ENCODE measurements around the gene PSAPL1. TPM values are rescaled to one million over a fixed set of nuclear protein-coding genes. Genes with fewer than 3 reads are reported as not detected.
A peak's percentile ranks its signal among the peaks of the same experiment; 100 is the strongest.

The PSAPL1 gene
- total RNA-seq, 1 experiment from 2014 or later = not detected

DNA sequence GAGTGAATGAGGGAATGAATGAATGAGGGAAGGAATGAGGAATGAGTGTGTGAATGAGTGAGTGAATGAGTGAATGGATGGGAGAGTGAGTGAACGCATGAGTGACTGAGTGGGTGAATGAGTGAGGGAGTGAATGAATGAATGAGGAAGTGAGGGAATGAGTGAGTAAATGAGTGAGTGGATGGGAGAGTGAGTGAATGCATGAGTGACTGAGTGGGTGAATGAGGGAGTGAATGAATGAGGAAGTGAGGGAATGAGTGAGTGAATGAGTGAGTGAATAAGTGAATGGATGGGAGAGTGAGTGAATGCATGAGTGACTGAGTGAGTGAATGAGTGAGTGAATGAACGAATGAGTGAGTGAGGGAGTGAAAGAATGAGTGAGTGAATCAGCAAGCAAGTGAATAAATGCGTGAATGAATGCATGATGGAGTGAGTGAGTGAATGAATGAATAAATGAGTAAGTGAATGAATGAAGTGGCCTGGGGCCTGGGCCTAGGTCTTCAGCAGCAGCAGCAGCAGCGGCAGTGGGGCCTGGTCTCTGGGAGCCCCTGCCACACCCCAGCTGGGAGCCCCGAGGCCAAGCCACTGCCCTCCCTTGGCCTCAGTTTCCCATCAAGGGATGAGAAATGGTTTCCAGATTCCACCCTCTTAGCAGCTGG is 16.2 kb upstream of the PSAPL1 start:
- ATAC-seq = no peak
- no peaks in the 10 kb centered on the region for H3K4me1 ChIP-seq (ENCODE audit: control insufficient read depth, insufficient read depth, low read length)
- ChIA-PET CTCF (no interaction called here), POLR2A (no interaction called here)
- in situ Hi-C loops (cut with HindIII; ENCODE audit: low pct_unique_long_range_greater_than_20kb, low sequenced_read_pairs) = no loop called here
- no peak overlapping the region for H3K27ac ChIP-seq (ENCODE audit: low read length)
- no peaks in the 10 kb centered on the region for H3K27me3 ChIP-seq (ENCODE audit: control insufficient read depth, insufficient read depth, low read length)
- TF ChIP-seq POLR2AphosphoS5 (IDR thresholded peaks at IDR 0.05; ENCODE audit: low read depth, low read length) (no peak), TCF7L2 (IDR thresholded peaks at IDR 0.05; ENCODE audit: low read depth, low read length) (no peak), CTCF (IDR thresholded peaks at IDR 0.05) (no peak), SIN3A (IDR thresholded peaks at IDR 0.05; ENCODE audit: borderline replicate concordance, insufficient read depth, low read depth, low read length) (no peak)
- TF ChIP-seq, protein P1, sequence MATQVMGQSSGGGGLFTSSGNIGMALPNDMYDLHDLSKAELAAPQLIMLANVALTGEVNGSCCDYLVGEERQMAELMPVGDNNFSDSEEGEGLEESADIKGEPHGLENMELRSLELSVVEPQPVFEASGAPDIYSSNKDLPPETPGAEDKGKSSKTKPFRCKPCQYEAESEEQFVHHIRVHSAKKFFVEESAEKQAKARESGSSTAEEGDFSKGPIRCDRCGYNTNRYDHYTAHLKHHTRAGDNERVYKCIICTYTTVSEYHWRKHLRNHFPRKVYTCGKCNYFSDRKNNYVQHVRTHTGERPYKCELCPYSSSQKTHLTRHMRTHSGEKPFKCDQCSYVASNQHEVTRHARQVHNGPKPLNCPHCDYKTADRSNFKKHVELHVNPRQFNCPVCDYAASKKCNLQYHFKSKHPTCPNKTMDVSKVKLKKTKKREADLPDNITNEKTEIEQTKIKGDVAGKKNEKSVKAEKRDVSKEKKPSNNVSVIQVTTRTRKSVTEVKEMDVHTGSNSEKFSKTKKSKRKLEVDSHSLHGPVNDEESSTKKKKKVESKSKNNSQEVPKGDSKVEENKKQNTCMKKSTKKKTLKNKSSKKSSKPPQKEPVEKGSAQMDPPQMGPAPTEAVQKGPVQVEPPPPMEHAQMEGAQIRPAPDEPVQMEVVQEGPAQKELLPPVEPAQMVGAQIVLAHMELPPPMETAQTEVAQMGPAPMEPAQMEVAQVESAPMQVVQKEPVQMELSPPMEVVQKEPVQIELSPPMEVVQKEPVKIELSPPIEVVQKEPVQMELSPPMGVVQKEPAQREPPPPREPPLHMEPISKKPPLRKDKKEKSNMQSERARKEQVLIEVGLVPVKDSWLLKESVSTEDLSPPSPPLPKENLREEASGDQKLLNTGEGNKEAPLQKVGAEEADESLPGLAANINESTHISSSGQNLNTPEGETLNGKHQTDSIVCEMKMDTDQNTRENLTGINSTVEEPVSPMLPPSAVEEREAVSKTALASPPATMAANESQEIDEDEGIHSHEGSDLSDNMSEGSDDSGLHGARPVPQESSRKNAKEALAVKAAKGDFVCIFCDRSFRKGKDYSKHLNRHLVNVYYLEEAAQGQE (IDR thresholded peaks at IDR 0.05; ENCODE audit: insufficient read depth in 1 of 2, low read depth in 2 of 2, low read length in 1 of 2) = no peak
- H3K36me3 ChIP-seq (ENCODE audit: control insufficient read depth, insufficient read depth, low read length) = no peaks in the 10 kb centered on the region
- BruUV-seq (replicated peaks) = no TSS peak
- H3K4me3 ChIP-seq (ENCODE audit: low read depth in 2 of 2, low read length in 2 of 2) = no peak overlapping the region
- no peaks in the 10 kb centered on the region for H3K9me3 ChIP-seq (ENCODE audit: control insufficient read depth, insufficient read depth, low read depth, low read length)
- intact Hi-C loops (cut with micrococcal nuclease; ENCODE audit: unreplicated experiment) = no loop called here
- no peak for DNase-seq (ENCODE audit: low read depth, low spot score)

DNA sequence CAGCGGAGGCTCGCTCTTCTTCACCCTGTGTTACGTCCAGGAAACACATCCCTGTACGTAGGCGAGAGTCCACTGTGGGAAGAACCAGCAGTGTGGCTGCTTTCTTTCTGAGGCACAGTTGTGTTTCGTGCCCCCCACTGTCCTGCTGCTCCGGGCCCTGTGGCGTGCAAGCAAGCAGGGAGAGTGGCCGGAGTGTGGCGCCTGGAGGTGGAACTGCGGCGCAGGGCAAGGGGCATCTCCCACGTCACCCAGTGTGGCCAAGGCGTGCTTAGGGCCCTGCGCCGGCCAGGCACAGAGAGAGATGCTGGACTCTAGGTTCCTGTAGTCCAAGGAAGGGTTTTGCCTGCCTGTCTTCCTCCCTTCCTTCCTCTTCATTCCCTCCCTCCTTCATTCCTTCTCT is 13.3 kb upstream of the PSAPL1 start:
- BruUV-seq (replicated peaks) = no TSS peak
- intact Hi-C loops (cut with micrococcal nuclease; ENCODE audit: unreplicated experiment) = no loop called here
- TF ChIP-seq, protein P1 (IDR thresholded peaks at IDR 0.05; ENCODE audit: insufficient read depth in 1 of 2, low read depth in 2 of 2, low read length in 1 of 2) = no peak
- TF ChIP-seq POLR2AphosphoS5 (IDR thresholded peaks at IDR 0.05; ENCODE audit: low read depth, low read length) (no peak), CTCF (IDR thresholded peaks at IDR 0.05) (no peak), TCF7L2 (IDR thresholded peaks at IDR 0.05; ENCODE audit: low read depth, low read length) (no peak), SIN3A (IDR thresholded peaks at IDR 0.05; ENCODE audit: borderline replicate concordance, insufficient read depth, low read depth, low read length) (no peak)

More for the DNA sequence above, 13.3 kb upstream of the PSAPL1 start:
- in situ Hi-C loops (cut with HindIII; ENCODE audit: low pct_unique_long_range_greater_than_20kb, low sequenced_read_pairs) = no loop called here
- no peak overlapping the region for H3K4me3 ChIP-seq (ENCODE audit: low read depth in 2 of 2, low read length in 2 of 2)
- H3K4me1 ChIP-seq (ENCODE audit: control insufficient read depth, insufficient read depth, low read length) = no peaks in the 10 kb centered on the region
- H3K27ac ChIP-seq (ENCODE audit: low read length) = no peak overlapping the region
- POLR2A ChIA-PET = no interaction called here
- DNase-seq (ENCODE audit: low read depth, low spot score) (no peak), ATAC-seq (peak; percentile 46; the same call in 1 of the 2 replicates)
- no peaks in the 10 kb centered on the region for H3K9me3 ChIP-seq (ENCODE audit: control insufficient read depth, insufficient read depth, low read depth, low read length)
- H3K27me3 ChIP-seq (ENCODE audit: control insufficient read depth, insufficient read depth, low read length) = no peaks in the 10 kb centered on the region
- H3K36me3 ChIP-seq (ENCODE audit: control insufficient read depth, insufficient read depth, low read length) = no peaks in the 10 kb centered on the region
- CTCF ChIA-PET = no interaction called here
